ENCODE measurements around the gene GSTM1.
"Not testable (repeated sequence)": the region's sequence is repeated elsewhere in the genome, so short reads cannot be mapped to it uniquely, and the experiment has no call there.

GSTM1 gene

DNA sequence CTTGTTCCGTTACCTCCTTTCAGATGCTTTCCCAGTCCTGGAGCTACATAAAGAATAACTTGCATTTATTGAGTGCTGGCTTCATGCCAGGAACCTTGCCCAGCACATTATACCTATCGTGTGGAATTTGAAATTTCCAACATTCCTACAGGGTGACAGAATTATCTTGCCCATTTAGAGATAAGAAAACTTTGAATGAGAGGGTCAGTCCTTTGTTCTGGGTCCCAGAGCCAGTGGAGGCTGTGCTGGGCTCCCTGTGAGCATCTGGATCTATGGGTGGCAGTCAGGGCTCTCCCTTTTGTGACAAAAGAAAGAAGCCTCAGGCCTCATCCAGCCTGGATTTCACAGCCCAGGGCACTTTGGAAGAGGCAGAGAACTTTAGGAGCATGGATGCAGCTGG lies 28.5 kb upstream of the GSTM1 start:
- no peak for DNase-seq

- DNase-seq, result peak; percentile 54
These were observed 27.5 kb upstream of the GSTM1 start for GRCh38 chr1:109659997-109660690.

- not testable (repeated sequence) for DNase-seq
These were observed 27.0 kb upstream of the GSTM1 start for GRCh38 chr1:109660691-109661026.

DNA sequence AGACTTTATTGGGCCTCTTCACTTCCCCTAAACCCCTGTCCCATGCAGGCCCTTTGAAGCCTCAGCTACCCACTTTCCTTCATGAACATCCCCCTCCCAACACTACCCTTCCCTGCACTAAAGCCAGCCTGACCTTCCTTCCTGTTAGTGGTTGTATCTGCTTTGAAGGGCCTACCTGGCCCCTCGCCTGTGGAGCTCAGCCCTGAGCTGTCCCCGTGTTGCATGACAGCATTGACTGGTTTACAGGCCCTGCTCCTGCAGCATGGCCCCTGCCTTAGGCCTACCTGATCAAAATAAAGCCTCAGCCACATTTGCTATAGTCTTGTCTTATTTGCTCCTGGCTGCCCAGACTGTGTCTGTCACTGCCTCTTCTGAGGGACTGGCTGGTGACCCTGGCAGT lies 26.2 kb upstream of the GSTM1 start:
- DNase-seq, result no peak

DNA sequence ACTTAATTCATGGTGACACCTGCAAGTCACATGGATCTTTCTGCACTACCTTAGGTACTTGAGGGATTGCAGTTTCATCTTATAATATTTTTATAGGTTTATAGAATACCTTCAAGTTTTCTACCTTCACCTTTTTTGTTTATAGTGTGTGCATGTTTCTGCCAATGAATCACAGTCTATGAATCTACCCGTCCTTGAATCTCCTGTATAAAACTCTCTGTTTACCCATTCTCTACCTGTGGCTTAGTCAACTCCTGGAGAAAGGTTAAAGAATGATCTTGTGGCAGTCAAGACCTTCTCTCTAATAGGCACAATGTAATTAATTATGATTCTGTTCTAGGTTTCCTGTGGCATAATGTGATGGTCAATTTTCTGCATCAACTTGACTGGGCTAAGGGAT lies 22.9 kb upstream of the GSTM1 start:
- DNase-seq, result no peak

DNA sequence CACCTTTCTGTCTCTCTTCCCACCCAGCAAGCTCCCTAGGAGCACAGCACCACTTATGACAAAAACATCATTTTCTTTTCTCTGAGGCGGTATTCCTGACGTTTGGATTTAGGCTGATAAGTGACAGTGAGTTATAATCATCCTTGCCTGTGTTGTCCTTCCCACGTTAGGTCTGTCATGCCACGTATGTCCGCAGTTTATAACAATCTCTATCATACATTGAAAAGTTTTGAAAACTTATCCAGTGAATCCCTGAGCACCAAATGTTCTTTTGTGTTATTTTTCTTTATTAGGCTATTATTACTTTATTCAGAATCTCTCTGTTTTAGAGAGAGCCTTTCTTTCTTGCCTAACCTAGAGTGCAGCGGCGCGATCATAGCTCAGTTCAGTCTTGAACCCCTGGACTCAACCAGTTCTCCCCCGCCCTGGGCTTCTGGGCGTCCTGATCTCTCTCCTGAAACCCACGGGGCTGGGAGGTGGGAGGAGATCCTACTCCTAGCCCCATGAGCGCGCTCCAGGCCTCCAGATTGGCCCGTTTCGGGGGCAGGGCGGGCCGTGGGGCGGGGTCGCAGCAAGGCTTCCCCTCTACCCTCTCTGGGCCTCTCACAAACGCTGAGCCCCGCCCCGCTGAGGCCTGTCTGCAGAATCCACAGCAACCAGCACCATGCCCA lies 20.0 kb upstream of the GSTM1 start, which contains the start of gene GSTM2:
GSTM2 (plus strand) TSS at position 606 of the 671 bp plus-strand sequence; CDS start at position 665, 59 bp downstream.
- peak; percentile 66 for DNase-seq

DNA sequence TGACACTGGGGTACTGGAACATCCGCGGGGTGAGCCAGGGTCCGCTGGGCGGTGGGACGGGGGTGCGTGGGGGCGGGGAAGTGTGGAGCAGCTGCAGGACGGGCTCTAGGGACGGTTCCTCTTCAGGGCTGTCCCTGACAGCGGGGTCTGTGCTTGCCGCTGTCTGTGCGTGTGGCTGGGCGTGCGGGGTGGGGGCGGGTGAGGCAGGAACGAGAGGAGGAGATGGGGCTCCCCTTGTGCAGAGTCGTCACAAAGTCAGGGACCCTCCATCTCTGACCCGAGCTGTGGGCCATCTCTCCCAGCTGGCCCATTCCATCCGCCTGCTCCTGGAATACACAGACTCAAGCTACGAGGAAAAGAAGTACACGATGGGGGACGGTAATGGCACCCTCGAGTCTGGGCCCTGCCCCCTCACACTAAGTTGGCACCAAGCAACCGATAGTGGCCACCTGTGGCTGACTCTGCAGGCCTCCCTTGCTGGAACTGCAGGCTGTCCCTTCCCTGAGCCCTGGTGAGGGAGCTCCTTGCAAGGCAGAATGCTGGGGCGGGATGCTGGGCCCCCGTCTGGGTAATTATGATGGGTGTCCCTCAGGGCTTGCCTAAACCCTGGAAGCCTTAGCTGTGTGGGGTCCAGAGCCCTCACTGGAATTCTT lies 19.4 kb upstream of the GSTM1 start:
- peak; percentile 45 for DNase-seq

GRCh38 chr1:109669246-109669948 lies 18.2 kb upstream of the GSTM1 start:
- no peak for DNase-seq

- not testable (repeated sequence) for DNase-seq
These were observed 17.7 kb upstream of the GSTM1 start for GRCh38 chr1:109669949-109670302.

GRCh38 chr1:109671067-109671466 lies 16.6 kb upstream of the GSTM1 start:
- no peak for DNase-seq

DNA sequence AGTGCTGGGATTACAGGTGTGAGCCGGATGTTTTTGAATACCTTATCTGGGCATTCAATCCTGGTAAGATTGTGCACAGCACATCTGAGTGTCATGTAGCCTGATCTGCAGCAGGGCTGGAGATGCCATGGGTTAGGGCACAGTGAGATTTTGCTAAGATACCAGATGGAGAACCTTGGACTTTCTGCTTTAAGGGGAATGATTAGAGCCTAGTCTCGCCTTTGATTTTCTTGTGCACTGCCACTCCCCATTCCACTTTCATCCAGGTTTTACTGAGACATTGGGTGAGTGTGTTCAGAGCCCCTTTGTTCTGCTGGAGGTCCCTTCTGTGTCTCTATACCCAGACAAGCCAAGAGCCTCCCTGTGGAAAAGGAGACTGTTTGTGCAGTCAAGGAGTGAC lies 13.8 kb upstream of the GSTM1 start:
- DNase-seq, result not testable (repeated sequence)

- not testable (repeated sequence) for DNase-seq
These were observed 10.8 kb upstream of the GSTM1 start for GRCh38 chr1:109676683-109677381.

DNA sequence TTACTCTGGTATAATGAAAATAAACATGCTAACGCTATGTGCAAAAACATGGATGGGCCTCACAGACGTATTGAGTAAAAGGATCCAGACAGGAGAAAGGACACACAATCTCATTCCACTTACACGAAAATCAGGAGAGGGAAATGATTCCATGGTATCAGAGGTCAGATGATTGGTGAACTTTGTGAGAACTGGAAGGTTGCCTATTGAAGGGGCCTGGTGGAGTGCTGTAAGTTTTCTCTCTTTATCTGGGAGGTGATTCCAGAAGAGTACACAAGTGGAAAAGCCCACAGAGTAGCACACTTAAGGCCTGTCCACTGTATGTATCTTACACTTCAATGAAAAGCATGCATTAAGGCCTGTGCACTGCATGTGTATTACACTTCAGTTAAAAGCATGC lies 10.2 kb upstream of the GSTM1 start:
- DNase-seq, result no peak

GRCh38 chr1:109678637-109679036 lies 9.0 kb upstream of the GSTM1 start:
- DNase-seq, result not testable (repeated sequence)

DNA sequence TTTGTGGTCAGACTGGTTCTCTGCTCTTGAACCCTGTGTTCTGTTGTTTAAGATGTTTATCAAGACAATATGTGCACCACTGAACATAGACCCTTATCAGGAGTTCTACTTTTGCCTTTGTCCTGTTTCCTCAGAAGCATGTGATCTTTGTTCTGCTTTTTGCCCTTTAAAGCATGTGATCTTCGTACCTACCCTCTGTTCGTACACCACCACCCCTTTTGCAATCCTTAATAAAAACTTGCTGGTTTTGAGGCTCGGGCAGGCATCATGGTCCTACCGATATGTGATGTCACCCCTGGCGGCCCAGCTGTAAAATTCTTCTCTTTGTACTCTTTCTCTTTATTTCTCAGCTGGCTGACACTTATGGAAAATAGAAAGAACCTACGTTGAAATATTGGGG lies 2.8 kb upstream of the GSTM1 start:
- not testable (repeated sequence) for DNase-seq

DNA sequence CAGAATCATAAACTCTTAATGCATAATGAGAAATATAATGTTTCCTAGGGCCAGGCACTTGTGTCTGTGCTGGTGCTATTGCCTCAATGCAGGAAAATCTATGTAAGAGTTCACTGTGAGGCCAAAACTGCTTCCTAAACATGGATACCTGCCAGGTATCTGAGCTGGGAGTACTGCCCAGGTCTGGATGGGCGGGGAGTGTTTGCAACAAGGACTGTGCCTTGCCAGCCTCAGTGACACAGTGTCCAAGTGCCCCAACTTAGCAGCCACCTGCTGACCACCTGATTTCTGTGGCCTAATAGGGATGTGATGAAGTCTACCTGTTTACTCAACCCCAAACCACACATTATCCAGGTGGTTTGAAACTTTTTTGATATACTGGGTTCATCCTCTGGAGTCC lies 2.2 kb upstream of the GSTM1 start:
- not testable (repeated sequence) for DNase-seq

GRCh38 chr1:109685890-109686289 lies 1.7 kb upstream of the GSTM1 start:
- not testable (repeated sequence) for DNase-seq

GRCh38 chr1:109687109-109687508 lies 508 bp upstream of the GSTM1 start:
- not testable (repeated sequence) for DNase-seq

GRCh38 chr1:109689844-109690405 lies 2.3 kb downstream of the GSTM1 start:
- no peak for DNase-seq

DNA sequence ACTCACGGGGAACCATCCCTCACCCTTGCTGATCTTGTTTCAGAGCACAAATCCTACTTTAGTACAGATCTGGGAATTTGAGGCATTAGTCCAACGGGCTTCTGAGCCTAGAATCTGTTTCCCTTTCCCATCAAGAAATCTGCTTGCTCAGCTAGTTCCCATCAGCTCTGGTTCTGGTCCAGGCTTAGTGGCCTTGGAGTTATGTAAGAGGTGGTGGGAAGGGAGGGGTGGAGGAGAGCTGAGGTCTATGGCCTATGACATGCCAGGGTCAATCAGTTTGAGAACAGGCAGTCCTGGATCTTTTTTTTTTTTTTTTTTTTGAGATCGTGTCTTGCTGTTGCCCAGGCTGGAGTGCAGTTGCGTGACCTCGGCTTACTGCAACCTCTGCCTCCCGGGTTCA lies 4.1 kb downstream of the GSTM1 start:
- DNase-seq, result no peak

DNA sequence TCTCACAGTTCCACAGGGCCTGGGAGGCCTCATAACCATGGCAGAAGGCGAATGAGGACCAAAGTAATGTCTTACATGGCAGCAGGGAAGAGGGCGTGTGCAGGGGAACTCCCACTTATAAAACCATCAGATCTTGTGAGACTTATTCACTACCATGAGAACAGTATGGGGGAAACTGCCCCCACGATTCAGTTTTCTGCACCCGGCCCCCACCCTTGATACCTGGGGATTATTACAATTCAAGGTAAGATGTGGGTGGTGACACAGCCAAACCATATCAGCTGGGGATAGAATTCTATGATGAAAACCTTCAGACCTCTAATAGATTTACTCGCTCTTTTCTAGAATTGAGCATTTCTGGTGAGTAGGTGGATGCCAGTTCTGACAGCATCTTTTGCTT lies 6.8 kb downstream of the GSTM1 start:
- DNase-seq, result not testable (repeated sequence)

- DNase-seq, result not testable (repeated sequence)
These were observed 7.5 kb downstream of the GSTM1 start for GRCh38 chr1:109695138-109695537.

Measured in right kidney (tissue), 1 donor.